Lower leg skin (tissue), 3 donors: ENCODE measurements around the gene CMIP.

ENCODE experiments used
- POLR2A ChIP-seq, 2 donors: fragments of 450-650 bp; IDR thresholded peaks; one replicate each; pipeline ENCODE4 v1.6.1; 2016 to 2017; ENCODE audit warnings: antibody characterized with exemption in 2 of 2, mild to moderate bottlenecking in 1 of 2, moderate library complexity in 1 of 2
- TF ChIP-seq, protein P1 (sequence below), 3 donors: fragments of 450-650 bp; IDR thresholded peaks; one replicate each; pipeline ENCODE4 v1.5.1; 2016; ENCODE audit warnings: antibody characterized with exemption in 3 of 3, mild to moderate bottlenecking in 3 of 3, moderate library complexity in 2 of 3

DNA sequence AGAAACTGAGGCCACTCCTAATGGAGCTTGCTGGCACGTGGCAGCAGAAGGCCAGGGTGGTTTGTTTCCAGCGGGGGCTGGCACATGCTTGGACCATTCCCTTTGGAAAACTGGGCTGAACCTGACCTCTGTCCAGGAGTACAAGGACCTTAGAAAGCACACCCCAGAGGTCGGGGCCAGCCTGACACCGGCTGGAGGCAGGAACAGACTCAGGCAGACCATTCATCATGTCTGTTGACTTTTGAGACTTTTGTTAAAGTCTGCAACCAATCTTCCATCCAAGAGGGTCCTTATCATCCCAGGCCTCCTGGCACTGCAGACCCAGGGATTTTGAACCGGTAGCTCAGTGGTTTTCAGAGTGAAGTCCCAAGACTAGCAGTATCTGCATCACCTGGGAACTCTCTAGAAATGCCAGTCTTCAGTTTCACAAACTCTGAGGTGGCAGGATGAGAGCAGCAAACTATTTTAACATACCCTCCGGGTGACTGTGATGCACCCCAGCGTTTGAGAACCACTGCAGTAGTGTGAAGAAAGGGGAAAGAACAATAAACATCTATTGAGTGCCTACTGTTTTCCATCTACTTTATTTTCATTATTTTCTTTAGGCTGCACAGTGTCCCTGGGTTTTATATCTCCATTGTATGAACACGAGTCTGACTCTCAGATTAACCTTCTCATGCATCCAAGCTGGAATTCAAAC is 189.2 kb downstream of the CMIP start:
- TF ChIP-seq POLR2A (IDR thresholded peaks at IDR 0.05): no peak
- TF ChIP-seq, protein P1, sequence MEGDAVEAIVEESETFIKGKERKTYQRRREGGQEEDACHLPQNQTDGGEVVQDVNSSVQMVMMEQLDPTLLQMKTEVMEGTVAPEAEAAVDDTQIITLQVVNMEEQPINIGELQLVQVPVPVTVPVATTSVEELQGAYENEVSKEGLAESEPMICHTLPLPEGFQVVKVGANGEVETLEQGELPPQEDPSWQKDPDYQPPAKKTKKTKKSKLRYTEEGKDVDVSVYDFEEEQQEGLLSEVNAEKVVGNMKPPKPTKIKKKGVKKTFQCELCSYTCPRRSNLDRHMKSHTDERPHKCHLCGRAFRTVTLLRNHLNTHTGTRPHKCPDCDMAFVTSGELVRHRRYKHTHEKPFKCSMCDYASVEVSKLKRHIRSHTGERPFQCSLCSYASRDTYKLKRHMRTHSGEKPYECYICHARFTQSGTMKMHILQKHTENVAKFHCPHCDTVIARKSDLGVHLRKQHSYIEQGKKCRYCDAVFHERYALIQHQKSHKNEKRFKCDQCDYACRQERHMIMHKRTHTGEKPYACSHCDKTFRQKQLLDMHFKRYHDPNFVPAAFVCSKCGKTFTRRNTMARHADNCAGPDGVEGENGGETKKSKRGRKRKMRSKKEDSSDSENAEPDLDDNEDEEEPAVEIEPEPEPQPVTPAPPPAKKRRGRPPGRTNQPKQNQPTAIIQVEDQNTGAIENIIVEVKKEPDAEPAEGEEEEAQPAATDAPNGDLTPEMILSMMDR (IDR thresholded peaks at IDR 0.05): no peak
